ENCODE data around the gene SFXN5. TPM values are rescaled to one million over a fixed set of nuclear protein-coding genes. Genes with fewer than 3 reads are reported as not detected.
A peak's percentile ranks its signal among the peaks of the same experiment; 100 is the strongest.
"Not testable (repeated sequence)": the region's sequence is repeated elsewhere in the genome, so short reads cannot be mapped to it uniquely, and the experiment has no call there.

The SFXN5 gene
- total RNA-seq, 1 experiment from 2014 or later = 11.1 TPM

DNA sequence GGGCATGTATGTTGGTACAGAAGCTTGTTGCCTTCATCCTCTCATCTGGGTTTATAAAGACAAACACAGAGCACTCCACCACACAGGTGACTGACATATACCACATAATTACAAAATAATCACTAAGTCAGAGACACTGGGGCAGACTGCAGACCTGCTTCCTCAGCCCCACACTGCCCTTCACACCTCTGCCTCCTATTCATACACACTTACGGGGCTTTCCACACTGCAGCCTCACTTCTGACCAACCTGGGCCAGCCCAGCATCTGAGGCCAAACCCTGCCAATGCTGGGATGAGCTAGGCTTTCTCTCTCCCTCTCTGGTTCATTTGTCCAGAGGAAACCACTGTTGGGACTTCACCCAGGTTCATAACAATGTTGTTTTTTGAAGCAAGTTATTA, 149.7 kb downstream of the SFXN5 start:
- no peak for DNase-seq (ENCODE audit: low spot score)

DNA sequence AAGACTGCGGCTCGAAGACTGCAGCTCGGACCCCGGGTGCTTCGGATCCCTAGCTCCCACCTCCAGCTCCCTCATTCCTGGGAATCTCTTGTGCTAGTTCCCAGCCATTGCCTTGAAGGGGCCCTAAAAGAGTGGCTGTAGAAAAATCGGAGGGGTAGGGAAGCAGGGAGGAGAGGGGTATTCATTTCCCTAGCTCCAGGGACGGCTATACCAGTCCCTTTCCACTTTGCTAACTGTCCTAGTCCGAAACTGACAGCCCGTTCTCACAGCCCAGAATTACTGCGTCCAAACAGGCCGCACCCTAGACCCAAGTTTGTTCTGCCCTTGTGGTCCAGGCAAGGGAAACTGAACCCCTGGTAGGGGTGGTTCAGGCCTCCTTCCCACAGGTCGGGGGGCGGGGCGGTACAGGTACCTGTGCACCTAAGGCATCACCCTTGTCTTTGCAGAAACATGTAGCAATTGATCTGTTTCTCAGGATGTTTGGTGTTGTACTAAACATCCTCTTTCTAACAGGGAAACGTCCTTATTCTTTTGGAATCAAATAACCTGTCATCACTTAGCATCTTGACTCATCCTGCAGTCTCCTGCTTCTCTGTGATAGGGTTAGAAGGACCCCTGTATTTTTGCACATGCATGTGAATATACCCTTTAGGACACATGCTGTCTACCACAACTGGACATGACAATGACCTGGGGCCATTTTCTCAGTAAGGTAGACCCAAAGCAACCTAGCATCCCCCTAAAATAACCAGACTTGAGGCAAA, 150.2 kb downstream of the SFXN5 start:
- no peak for DNase-seq (ENCODE audit: low spot score)

DNA sequence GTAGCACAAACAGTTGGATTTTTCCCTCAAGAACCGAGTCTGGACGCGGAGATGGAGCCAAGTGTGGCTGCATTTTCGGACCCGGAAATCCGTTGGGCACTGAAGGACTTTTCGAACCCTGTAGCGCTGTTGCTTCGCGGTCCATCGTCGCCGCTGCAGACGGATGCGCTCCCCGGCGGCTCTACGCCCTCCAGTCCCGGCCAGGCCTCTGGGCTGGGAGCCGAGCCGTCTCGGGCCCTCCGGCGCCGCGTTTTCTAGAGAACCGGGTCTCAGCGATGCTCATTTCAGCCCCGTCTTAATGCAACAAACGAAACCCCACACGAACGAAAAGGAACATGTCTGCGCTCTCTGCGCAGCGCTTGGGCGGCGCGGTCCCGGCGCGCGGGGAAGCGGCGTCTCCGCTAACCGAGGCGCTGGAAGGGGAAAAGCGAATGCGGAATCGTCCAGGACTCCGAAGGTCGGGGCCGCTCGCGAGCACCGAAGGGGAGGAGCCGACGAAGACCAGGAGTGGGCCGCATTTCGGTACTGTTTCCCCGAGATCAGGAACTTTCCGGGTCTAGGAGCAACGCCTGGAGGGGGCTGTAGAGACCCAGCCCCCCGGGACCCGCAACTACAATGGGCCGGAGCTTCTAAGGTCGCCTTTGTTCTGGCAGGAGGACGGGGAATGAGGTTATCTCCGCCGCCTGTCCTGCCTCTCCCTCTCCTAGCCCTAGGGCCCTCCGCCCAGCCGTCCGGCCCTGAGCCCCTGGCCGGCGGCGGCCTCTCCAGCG, 151.0 kb downstream of the SFXN5 start:
- DNase-seq (ENCODE audit: low spot score) = no peak

DNA sequence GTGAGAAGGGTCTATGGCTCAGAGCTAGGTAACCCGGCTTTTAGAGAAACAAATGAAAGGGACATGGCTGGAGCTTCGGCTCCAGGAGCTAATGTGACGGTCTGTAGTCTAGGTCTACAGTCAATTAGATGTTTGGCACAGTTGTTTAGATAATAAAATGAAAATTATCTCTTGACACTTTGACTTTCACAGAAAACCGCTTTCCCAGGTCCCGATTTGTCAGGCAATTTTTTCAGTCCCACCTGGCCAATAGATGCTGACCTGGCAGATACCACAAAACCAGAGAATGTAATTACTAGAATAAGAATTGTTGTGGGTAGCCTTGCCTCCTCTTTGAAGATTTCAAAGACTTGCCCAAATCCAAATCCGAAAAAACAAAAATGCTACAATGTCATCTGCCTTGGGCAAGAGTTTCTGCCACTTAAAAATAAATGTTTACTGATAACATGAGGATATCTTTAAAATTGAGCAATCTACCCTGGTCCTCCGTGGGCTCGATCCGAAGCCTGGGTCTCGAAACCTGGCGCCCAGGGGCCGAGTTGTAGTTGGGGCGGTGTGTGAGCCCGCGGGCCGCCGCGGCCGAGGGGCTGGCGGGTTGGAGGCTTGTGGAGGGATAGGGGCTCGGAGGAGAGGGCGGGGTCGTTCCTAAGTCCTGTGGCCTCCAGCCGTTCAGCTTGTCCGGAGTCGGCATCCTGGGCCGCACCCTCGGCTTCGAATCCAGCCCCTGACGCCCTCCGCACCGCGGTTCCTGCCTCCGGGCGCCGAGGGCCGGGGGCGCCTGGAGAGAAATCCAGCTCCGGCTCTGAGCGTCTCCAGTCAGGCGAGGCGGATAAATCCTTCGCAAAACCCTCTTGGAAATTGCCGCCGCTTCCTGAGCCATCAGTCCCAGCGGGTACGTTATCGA, 151.8 kb downstream of the SFXN5 start:
- no peak for DNase-seq (ENCODE audit: low spot score)

DNA sequence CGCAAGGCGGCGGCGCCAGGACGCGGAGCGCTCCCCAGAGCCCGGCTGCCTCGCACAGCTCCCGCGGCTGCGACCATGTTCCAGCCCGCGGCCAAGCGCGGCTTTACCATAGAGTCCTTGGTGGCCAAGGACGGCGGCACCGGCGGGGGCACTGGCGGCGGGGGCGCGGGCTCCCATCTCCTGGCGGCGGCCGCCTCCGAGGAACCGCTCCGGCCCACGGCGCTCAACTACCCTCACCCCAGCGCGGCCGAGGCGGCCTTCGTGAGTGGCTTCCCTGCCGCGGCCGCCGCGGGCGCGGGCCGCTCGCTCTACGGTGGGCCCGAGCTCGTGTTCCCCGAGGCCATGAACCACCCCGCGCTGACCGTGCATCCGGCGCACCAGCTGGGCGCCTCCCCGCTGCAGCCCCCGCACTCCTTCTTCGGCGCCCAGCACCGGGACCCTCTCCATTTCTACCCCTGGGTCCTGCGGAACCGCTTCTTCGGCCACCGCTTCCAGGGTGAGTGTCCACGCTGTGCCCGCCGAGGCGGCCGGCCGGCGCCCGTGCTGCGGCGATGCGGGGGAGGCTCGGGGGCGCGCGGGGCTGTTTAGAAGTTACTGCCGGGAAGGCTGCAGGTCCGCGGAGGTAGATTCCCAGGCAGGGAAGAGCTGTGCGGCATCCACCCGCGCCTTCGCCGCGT, 153.5 kb downstream of the SFXN5 start:
- no peak for DNase-seq (ENCODE audit: low spot score)

DNA sequence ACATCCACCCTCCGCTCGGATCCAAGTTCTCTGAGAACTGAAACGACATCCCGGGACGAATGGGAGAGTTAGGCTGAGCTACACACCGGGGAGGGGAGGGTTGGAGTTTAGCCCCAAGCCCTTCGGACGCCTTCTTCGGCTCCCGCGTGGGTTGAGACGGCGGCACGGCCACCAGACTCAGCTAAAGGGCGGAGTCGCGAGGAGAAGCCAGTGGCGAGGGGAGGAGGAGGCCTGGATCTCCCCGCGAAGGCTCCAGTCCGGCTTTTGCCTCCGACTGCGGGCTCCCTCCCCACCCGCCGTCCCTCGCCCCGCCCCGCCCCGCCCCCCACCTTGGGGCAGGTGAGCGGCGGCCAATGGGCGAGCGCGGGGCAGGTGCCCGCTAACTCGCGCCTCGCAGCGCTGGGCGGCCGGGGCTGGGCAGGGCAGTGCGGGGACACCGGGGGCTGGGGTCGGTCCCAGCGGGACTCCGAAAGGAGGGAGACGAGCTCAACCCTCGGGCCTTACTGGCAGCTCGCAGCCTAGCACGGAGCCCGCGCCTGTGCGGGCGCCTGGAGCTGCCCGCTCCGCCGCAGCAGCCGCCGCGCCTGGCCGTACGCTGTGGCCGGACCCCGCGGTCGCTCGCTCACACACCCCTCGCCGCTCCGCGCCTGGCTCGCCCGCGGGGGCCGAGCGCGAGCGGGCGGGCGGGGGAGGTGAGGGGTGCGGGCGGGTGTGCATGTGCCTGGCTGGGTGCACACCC, 154.2 kb downstream of the SFXN5 start, which contains the start of gene EMX1:
Gene EMX1 (plus strand): TSS at position 382 of the 739 bp plus-strand sequence. CDS start 334 bp downstream, at position 716.
- peak; percentile 36 for DNase-seq (ENCODE audit: low spot score)

DNA sequence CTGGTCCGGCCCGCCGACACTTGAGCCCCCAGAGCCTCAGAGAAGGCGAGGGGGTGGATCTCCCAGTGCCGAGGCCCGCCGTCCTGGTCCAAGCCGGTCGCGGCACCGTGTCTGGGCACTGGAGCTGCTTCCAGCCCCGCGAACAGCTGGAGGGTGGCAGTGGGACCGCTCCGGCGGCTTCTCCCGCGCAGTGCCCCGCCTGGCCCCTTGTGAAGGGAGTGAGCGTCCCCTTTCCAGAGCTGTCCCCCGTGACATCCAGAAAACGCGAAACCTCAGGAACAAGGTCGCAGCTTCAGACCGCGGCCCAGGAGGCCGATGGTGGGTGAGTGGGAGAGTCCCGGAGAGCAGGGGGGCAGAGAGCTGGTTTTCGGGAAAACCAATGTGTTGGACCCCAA, 154.8 kb downstream of the SFXN5 start:
- no peak for DNase-seq (ENCODE audit: low spot score)

DNA sequence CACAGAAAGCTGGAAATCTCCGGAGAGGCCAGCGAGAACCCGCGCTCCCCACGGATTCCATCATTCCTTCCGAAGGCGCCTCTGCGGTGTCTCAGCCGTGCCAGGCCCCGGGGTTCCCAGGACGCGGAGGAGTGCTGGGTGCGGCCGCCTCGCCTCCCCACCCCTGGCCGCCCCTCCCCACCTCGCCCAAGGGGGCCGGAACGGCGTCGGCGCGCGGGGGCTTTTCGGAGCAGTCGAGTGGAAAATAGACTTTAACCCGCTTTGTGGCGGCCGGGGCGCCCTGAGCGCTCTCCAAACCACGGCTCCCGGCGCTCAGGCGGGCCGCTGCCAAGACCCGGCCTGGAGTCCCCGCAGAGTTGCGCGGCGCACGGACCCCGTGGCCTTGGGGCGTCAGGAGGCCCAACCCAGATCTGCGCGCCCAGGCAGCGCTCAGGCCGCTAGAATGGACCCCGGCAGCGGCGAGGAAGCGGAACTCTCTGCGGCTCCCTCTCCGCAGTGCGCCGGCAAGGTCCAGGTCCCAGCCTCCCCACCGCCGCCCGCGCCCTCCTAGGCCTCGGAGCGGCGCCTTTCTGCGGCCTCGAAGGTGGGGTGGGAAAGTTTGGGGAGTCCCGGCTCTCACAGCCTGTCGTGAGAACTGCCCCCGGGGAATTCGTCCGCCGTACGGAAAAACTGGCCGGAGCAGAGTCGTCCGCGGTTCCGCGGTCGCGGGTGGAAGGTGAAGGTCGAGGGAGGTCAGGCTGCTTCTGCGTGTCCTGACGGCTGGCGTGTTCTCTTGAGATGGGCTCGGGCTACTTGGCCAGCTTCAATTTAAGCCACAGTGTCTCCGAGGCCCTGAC, 155.4 kb downstream of the SFXN5 start:
- no peak for DNase-seq (ENCODE audit: low spot score)

DNA sequence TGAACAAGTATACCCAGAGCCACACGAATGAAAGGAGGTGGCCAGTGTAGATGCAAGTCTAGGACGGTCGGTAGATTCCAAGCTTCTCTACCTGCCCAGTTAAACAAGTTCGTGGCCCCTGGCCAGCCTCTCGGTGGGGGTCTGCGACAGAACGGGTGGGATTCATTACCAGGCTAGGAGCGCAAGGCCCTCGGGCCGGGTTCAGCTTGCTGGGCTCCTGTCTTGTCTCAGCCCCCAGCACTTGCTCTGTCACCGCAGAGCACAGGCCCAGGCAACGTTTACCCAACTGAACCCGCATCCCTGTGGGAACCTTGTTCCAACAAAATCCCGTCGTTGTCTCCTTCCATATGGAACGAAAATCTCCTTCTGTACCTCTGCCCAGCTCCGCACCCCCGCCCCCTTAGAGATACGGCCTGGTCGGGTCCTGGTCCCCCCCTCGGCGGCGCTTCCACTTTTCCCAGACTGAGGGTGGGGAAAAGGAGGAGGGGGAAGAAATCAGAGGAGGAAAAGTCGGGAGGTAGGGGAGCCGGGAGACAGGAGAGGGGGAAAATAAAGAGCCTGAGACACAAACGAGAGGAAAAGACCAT, 156.1 kb downstream of the SFXN5 start:
- DNase-seq (ENCODE audit: low spot score) = no peak

DNA sequence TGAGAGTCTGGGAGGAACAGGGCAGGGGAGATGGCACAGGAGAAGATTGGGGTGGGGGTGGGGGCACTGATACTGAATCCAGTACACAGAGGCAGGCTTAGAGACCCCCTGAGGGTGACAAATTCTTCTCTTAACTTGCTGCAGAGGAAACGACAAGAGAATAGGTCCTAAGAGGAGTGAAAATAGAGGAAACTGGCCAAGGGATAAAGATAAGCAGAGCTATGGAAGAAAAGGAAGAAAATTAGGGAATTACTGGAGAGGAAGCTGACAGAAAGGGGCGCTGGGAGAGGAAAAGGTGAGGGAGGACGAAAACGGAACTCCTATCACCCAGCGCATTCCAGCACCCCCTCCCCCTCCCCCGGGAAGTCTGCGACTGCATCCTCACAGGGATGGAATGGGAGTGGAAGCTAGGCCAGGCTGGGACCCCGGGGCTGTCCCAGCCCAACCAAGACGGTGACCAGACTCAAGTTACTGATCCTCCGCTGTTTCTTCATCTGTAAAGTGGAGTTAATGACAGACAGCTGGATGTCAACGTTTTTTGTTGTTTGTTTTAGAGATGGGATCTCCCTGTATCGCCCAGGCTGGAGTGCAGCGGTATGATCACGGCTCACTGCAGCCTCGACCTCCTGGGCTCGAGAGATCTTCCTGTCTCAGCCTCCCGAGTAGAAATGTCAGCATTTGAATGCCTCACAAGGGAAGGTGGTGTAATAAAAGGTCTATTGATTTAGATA, 156.8 kb downstream of the SFXN5 start:
- no peak for DNase-seq (ENCODE audit: low spot score)

DNA sequence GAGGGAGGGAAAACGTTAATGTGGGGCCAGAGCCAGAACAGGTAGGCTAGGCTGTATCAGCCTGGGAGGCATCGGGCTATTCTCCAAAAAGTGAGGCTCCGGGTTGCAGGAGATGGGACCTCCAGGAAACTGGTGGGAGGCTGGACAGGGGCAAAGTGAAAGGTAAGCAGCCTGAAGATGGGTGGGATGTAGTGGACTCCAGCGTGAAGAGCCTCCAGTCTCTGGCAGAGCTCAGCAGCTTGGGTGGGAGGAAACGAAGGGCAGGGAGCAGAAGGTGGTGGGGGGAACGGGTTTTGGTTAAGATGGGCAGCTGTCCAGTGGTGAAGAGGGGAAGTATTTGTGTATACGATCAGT, 157.3 kb downstream of the SFXN5 start:
- DNase-seq (ENCODE audit: low spot score) = no peak

DNA sequence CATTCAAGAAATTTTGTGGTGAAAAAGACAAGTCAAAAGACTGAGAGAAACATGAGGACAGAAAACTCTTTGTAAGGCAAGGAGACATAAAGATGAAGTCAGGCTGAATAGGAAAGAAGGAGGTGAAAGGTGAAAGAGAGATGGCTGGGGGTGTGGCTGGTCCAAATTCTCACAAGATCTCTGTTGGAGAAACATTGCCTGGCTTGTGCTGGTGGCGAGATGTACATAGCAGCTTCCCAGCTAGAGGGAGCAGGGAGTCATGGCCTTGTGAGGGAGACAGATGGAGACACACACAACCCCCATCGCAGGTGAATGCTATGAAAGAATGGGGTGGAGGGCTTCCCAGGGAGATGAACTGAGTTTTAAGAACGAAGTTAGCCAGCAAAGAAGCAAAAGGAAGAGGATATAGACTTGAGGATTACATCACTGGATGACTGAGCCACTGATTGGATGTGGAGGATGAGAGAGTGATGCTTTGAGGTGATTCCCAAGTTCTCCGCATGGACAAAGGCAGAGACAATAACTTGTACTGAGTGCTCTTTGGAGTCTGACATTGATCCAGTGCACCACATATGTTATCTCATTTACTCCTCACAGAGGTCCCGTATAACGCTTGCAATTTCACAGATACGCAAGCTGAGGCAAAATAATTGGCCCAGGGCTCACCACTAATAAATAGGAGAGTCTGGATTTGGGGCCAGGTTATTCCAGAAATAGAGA, 157.9 kb downstream of the SFXN5 start:
- no peak for DNase-seq (ENCODE audit: low spot score)

DNA sequence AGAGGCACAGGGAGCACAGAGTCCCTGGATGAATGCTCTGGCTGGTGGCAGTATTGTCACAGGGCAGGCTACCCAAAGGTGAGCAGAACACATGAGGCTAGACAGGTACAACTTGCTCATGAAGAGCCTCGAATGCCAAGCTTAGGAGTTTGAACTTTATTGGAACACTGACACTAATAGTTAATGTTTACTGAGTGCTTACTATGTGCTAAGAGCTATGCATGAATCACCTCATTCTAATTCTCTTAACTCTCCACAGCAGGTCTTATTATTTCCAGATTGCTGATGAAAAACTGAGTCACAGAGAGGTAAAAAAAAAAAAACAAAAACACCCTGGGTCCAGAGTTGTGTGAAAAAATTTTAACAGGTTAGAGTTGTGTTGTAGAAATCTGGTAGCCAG, 160.3 kb downstream of the SFXN5 start:
- no peak for DNase-seq (ENCODE audit: low spot score)

DNA sequence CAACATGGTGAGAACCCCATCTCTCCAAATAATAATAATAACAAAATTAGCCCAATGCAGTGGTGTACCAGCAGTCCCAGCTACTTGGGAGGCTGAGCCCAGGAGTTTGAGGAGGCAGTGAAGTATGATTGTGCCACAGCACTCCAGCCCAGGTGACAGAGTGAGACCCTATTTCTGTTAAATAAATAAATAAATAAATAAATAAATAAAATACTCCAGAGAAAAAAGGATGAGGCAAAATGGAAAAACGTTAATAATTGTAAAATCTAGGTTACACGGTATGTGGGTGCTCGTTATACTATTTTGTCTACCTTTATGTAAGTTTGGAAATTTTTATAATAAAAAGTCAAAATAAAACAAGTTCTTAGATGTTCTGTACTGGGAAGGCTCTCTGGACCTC, 162.8 kb downstream of the SFXN5 start:
- no peak for DNase-seq (ENCODE audit: low spot score)

DNA sequence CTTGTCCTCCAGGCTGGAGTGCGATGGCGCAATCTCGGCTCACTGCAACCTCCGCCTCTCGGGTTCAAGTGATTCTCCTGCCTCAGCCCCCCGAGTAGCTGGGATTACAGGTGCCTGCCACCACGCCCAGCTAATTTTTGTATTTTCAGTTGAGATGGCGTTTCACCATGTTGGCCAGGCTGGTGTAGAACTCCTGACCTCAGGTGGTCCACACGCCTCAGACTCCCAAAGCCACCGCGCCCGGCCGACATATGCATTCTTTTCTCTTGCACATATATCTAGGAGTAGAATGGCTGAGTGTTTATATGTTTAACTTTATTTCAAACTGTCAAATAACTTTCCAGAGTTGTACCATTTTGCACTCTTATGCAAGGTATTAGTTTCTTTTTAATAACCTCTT, 164.1 kb downstream of the SFXN5 start:
- DNase-seq (ENCODE audit: low spot score) = not testable (repeated sequence)

DNA sequence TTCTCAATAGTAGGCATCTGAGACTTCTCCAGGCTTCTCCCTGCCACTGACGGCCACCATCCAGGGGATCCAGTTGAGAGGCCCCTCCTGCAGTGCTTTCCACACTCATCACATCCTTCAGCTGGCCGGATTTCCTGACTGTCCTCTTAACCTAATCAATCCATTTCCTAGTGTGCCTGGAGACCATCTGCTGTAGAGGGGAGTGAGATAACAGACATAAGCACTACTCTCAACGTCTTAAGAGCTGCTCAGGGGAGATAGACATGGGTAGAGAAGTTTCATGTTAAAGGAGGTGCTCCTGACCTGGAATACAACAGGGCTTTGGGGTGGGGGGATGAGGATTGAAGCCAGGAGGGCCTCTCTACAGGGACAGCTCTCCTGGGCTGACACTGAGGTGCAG, 170.1 kb downstream of the SFXN5 start:
- DNase-seq (ENCODE audit: low spot score) = peak; percentile 2

DNA sequence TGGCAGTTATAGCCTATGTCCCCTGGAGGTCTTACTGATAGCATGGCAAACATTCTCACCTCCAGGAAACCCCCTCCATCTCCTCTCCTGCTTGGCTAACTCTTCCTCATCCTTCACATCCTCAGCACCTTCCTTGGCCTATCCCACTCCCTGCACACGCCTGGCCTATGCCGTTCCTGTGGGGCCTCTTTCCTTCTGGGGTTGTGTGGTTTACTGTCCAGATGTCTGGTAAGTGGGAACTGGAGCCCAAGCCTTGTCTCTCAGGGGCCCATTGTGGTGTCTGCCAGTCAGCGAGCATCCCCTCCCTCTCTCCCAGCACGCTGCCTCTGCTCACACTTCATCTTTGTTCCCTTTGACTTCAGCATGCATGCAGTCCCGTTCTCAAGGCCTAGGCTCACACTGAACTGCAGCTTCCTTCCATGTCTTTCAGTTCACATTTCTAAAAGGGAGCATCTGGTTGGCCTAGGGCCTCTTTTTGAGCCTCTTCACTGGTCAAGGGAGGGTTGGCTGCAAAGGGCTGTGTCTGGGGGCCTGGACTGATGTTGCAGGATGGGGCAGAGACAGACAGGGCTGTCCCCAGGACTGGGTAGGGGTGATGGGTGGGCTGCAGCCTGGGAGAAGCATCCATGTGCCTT, 171.2 kb downstream of the SFXN5 start:
- DNase-seq (ENCODE audit: low spot score) = peak; percentile 1

DNA sequence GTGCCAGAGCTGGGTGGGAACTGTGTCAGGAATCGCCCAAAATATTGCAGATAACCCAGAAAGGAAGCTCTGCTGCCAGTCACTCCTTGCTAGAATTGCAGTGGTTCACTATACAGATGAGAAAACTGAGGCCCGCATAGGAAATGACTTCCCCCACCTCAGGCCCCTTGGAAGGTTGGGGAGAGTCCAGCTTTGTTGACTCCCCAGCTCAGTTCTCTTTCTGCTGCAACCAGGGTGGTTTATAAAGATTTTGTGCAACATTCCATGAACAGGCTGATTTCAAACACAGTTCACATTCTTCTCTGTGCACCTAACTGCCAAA, 173.0 kb downstream of the SFXN5 start:
- no peak for DNase-seq (ENCODE audit: low spot score)
